DOHH2 (cell line): Measurements from ENCODE around the gene ALB.

Source experiments
- CTCF ChIP-seq: fragments of 200-600 bp; sonication (generic); IDR thresholded peaks from one replicate; pipeline ENCODE4 v1.5.1; 2014; ENCODE audit warnings: antibody characterized with exemption, mild to moderate bottlenecking, low read depth, low read length; ENCODE audit not compliant: poor library complexity, severe bottlenecking
- EZH2phosphoT487 ChIP-seq: fragments of 200-600 bp; sonication (generic); IDR thresholded peaks from 2 replicates; pipeline ENCODE4 v1.6.1; 2017; ENCODE audit warnings: borderline replicate concordance, mild to moderate bottlenecking, antibody characterized with exemption, low read length, moderate library complexity, mixed read lengths

- TF ChIP-seq CTCF (no peak), EZH2phosphoT487 (no peak)
These were observed 27.7 kb downstream of the ALB start for GRCh38 chr4:73431813-73432168.
